NCI-H345 treated with DMSO at 0.1 percent for 48 hours (cell line): ENCODE results near the gene CTNNA3.

ENCODE experiments used
- DNase-seq: peaks from one replicate; lab custom pipeline; 2025; ENCODE audit not compliant: unreplicated experiment; lab: John Stamatoyannopoulos, UW

The CTNNA3 gene

GRCh38 chr10:66189271-66189670, 1506.7 kb downstream of the CTNNA3 start:
- DNase-seq = no peak

- no peak for DNase-seq
These were observed 1508.8 kb downstream of the CTNNA3 start for GRCh38 chr10:66187053-66187733.

- no peak for DNase-seq
These were observed 1513.0 kb downstream of the CTNNA3 start for GRCh38 chr10:66183028-66183427.

- peak; percentile 14 for DNase-seq
These were observed 1515.2 kb downstream of the CTNNA3 start for GRCh38 chr10:66180581-66181318.

GRCh38 chr10:66180021-66180420, 1516.0 kb downstream of the CTNNA3 start:
- DNase-seq = no peak

- no peak for DNase-seq
These were observed 1519.2 kb downstream of the CTNNA3 start for GRCh38 chr10:66176772-66177171.

- no peak for DNase-seq
These were observed 1528.2 kb downstream of the CTNNA3 start for GRCh38 chr10:66167816-66168215.

- DNase-seq = no peak
These were observed 1533.3 kb downstream of the CTNNA3 start for GRCh38 chr10:66162560-66163143.

- DNase-seq = no peak
These were observed 1544.6 kb downstream of the CTNNA3 start for GRCh38 chr10:66151346-66151745.

GRCh38 chr10:66148312-66148711, 1547.7 kb downstream of the CTNNA3 start:
- DNase-seq = no peak

- DNase-seq = no peak
These were observed 1552.0 kb downstream of the CTNNA3 start for GRCh38 chr10:66144016-66144415.

GRCh38 chr10:66102756-66103155, 1593.2 kb downstream of the CTNNA3 start:
- no peak for DNase-seq

- no peak for DNase-seq
These were observed 1597.2 kb downstream of the CTNNA3 start for GRCh38 chr10:66098595-66099480.

- DNase-seq = no peak
These were observed 1600.4 kb downstream of the CTNNA3 start for GRCh38 chr10:66095610-66096009.

GRCh38 chr10:66085906-66086305, 1610.1 kb downstream of the CTNNA3 start:
- DNase-seq = no peak

- DNase-seq = no peak
These were observed 1624.1 kb downstream of the CTNNA3 start for GRCh38 chr10:66071907-66072306.

GRCh38 chr10:66058594-66058993, 1637.4 kb downstream of the CTNNA3 start:
- DNase-seq = no peak

- DNase-seq = no peak
These were observed 1646.7 kb downstream of the CTNNA3 start for GRCh38 chr10:66049335-66049734.

- no peak for DNase-seq
These were observed 1650.1 kb downstream of the CTNNA3 start for GRCh38 chr10:66045859-66046258.

GRCh38 chr10:66041771-66042170, 1654.2 kb downstream of the CTNNA3 start:
- DNase-seq = no peak

GRCh38 chr10:66038623-66039022, 1657.4 kb downstream of the CTNNA3 start:
- no peak for DNase-seq
